GM12878 (cell line): ENCODE measurements around the gene OFD1. TPM values are rescaled to one million over a fixed set of nuclear protein-coding genes. Genes with fewer than 3 reads are reported as not detected.

Source experiments
- ATF7 ChIP-seq: fragments of 450-650 bp; IDR thresholded peaks from 2 replicates; pipeline ENCODE4 v1.6.1; 2016; ENCODE audit warnings: low read depth, mild to moderate bottlenecking
- BCL3 ChIP-seq: IDR thresholded peaks from 2 replicates; pipeline ENCODE4 v1.6.1; 2011; ENCODE audit warnings: borderline replicate concordance, low read depth, mild to moderate bottlenecking, moderate library complexity, low read length; ENCODE audit not compliant: insufficient read depth, poor library complexity, severe bottlenecking
- BHLHE40 ChIP-seq, 2 experiments: fragments of 450-650 bp in 1 of 2; IDR thresholded peaks; 2 replicates each; pipeline ENCODE4 v1.6.1; 2011 to 2017; ENCODE audit warnings: low read depth in 2 of 2, borderline replicate concordance in 1 of 2, improper control_type of control experiment in 1 of 2, low read length in 1 of 2, mild to moderate bottlenecking in 1 of 2
- CEBPB ChIP-seq, 2 experiments: fragments of 150-350 bp in 1 of 2; IDR thresholded peaks; 2 replicates each; pipeline ENCODE4 v1.6.1; 2012 to 2014; ENCODE audit warnings: low read depth in 2 of 2, low read length in 2 of 2, borderline replicate concordance in 1 of 2, inconsistent platforms in 1 of 2
- EED ChIP-seq: sonication (generic); IDR thresholded peaks from 2 replicates; pipeline ENCODE4 v1.6.1; 2016; ENCODE audit warnings: antibody characterized with exemption, low read depth
- EGR1 ChIP-seq, 2 experiments: IDR thresholded peaks; 1 replicate in 1 of 2; 2 replicates in 1 of 2; pipeline ENCODE4 v1.6.1; 2011 to 2012; ENCODE audit warnings: low read depth in 2 of 2, low read length in 2 of 2, borderline replicate concordance in 1 of 2, mild to moderate bottlenecking in 1 of 2, moderate library complexity in 1 of 2
- ESRRA ChIP-seq: IDR thresholded peaks from 2 replicates; pipeline ENCODE4 v1.6.1; 2012; ENCODE audit warnings: mild to moderate bottlenecking, low read length, improper control_type of control experiment
- FOS ChIP-seq: IDR thresholded peaks from 3 replicates; pipeline ENCODE4 v1.6.1; 2011; ENCODE audit warnings: borderline replicate concordance; ENCODE audit not compliant: insufficient read length; ENCODE audit errors: extremely low read depth
- HSF1 ChIP-seq: fragments of 150-350 bp; IDR thresholded peaks from 2 replicates; pipeline ENCODE4 v1.6.1; 2014; ENCODE audit warnings: mild to moderate bottlenecking, low read depth, low read length
- IKZF1 ChIP-seq: fragments of 450-650 bp; conservative IDR thresholded peaks from 2 replicates; pipeline ENCODE4 v1.6.1; 2017; ENCODE audit warnings: antibody characterized with exemption, mild to moderate bottlenecking
- IKZF2 ChIP-seq, 2 experiments: fragments of 450-650 bp; IDR thresholded peaks; 2 replicates each; pipeline ENCODE4 v1.6.1; 2017; ENCODE audit warnings: mild to moderate bottlenecking in 2 of 2, moderate library complexity in 2 of 2
- IRF3 ChIP-seq: fragments of 450-650 bp; IDR thresholded peaks from 2 replicates; pipeline ENCODE4 v1.6.1; 2014; ENCODE audit warnings: mild to moderate bottlenecking
- JUND ChIP-seq: IDR thresholded peaks from 2 replicates; pipeline ENCODE4 v1.6.1; 2012; ENCODE audit warnings: low read depth, mild to moderate bottlenecking, low read length, improper control_type of control experiment, moderate library complexity
- KLF5 ChIP-seq: fragments of 450-650 bp; IDR thresholded peaks from 2 replicates; pipeline ENCODE4 v1.6.1; 2014; ENCODE audit warnings: mild to moderate bottlenecking; ENCODE audit not compliant: partially characterized antibody
- NFXL1 ChIP-seq: fragments of 450-650 bp; IDR thresholded peaks from 2 replicates; pipeline ENCODE4 v1.6.1; 2017; ENCODE audit warnings: antibody characterized with exemption, mild to moderate bottlenecking, borderline replicate concordance
- POLR2AphosphoS5 ChIP-seq: IDR thresholded peaks from 2 replicates; pipeline ENCODE4 v1.6.1; 2011; ENCODE audit warnings: mild to moderate bottlenecking, low read length, inconsistent platforms
- RCOR1 ChIP-seq: conservative IDR thresholded peaks from 2 replicates; pipeline ENCODE4 v1.6.1; 2012; ENCODE audit warnings: low read depth, low read length, improper control_type of control experiment
- SIX5 ChIP-seq: IDR thresholded peaks from 2 replicates; pipeline ENCODE4 v1.6.1; 2011; ENCODE audit warnings: mild to moderate bottlenecking, low read depth, low read length, moderate library complexity; ENCODE audit not compliant: severe bottlenecking
- SMARCA5 ChIP-seq: fragments of 450-650 bp; IDR thresholded peaks from 2 replicates; pipeline ENCODE4 v1.6.1; 2017; ENCODE audit warnings: mild to moderate bottlenecking
- STAT1 ChIP-seq: fragments of 450-650 bp; conservative IDR thresholded peaks from 2 replicates; pipeline ENCODE4 v1.6.1; 2014; ENCODE audit warnings: antibody characterized with exemption, mild to moderate bottlenecking
- TCF3 ChIP-seq: IDR thresholded peaks from 2 replicates; pipeline ENCODE4 v1.6.1; 2012; ENCODE audit warnings: low read depth, mild to moderate bottlenecking, low read length, borderline replicate concordance; ENCODE audit not compliant: insufficient read depth
- ZNF622 ChIP-seq: fragments of 450-650 bp; IDR thresholded peaks from 2 replicates; pipeline ENCODE4 v1.6.1; 2017; ENCODE audit warnings: mild to moderate bottlenecking, inconsistent platforms
- polyA plus RNA-seq, 11 experiments: library from polyadenylated mRNA; depleted of rRNA in 4 of 11; unstranded in 6 of 11; stranded (reverse) in 5 of 11; fragments of >200 nt; fragmentation: Nextera tagmentation in 4 of 11; fragmentation: Illumina TruSeq in 1 of 11; extraction: Ambion mirVana in 4 of 11; extraction: Trizol in 1 of 11; gene quantifications; 1 replicate in 1 of 11; 2 replicates in 10 of 11; pipeline versions ENCODE4 v1.2.1 to v1.2.3, GENCODE V29; 2011 to 2016; ENCODE audit warnings: inconsistent platforms in 2 of 11, missing spikeins in 2 of 11, low read depth in 1 of 11
- total RNA-seq, 4 experiments: library from RNA; depleted of rRNA in 3 of 4; stranded (reverse); fragments of >200 nt in 3 of 4; fragmentation: Illumina TruSeq in 1 of 4; extraction: Trizol in 1 of 4; gene quantifications; 2 replicates each; pipeline versions ENCODE4 v1.2.1 to v1.2.3, GENCODE V29; 2013 to 2021
- TF ChIP-seq, protein P1 (sequence below): fragments of 450-650 bp; formaldehyde crosslinking; IDR thresholded peaks from 2 replicates; pipeline ENCODE4 v1.4.0; 2022; ENCODE audit warnings: mild to moderate bottlenecking, moderate library complexity

OFD1 gene
- total and polyA plus RNA-seq, 10 of the 15 experiments (the other 5 are each of a cell fraction or from before 2014, with no cell fraction given): 22.4 to 77.2 (median 34.1) TPM

DNA sequence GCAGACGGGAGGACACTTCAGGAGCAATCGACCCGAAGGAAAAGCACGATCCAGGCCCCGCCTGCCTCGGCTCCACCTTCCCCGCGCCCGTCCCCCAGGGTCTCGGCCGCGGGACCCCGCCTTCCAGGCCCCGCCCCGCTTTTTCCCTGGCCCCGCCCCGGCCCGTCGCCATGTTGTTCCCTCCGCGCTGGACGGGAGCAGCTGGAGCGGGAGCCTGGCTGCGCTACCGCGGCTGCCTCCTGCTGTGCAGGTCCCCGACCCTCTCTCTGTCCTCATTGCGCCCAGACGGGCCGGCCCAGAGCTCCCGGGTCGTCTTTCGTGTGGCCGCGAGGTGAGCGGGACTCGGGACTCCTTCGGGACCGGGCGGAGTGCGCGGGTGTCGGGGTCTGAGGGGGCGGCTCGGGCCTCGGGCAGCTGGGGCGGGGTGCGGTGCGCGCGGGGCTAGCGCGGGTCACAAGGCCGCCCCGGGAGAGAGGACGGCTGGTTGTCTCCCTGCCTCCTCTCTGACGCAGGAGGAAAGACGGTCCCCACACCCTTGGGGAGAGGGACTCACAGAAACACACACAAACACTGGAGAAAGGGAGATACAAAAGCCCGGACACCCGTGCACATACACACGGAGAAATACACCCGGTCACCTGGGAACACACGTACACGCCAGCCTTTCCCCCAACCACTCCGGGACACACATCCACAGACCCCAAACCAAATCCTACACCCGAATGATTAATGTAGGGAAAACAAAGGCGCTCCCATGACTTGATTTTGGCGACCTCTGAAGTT is 45.4 kb upstream of the OFD1 start, which contains the start of gene RAB9A (continued):
- no peak for TF ChIP-seq HSF1
- no peak for TF ChIP-seq KLF5
- TF ChIP-seq RCOR1: no peak
- TF ChIP-seq EED: no peak
- no peak for TF ChIP-seq FOS
- TF ChIP-seq POLR2AphosphoS5: peak; percentile 60
- peak; percentile 71 to 77 for TF ChIP-seq IKZF2 (IDR thresholded peaks at IDR 0.05)
- no peak for TF ChIP-seq NFXL1
- TF ChIP-seq STAT1: no peak
- peak; percentile 87 for TF ChIP-seq IKZF1
- TF ChIP-seq, protein P1, sequence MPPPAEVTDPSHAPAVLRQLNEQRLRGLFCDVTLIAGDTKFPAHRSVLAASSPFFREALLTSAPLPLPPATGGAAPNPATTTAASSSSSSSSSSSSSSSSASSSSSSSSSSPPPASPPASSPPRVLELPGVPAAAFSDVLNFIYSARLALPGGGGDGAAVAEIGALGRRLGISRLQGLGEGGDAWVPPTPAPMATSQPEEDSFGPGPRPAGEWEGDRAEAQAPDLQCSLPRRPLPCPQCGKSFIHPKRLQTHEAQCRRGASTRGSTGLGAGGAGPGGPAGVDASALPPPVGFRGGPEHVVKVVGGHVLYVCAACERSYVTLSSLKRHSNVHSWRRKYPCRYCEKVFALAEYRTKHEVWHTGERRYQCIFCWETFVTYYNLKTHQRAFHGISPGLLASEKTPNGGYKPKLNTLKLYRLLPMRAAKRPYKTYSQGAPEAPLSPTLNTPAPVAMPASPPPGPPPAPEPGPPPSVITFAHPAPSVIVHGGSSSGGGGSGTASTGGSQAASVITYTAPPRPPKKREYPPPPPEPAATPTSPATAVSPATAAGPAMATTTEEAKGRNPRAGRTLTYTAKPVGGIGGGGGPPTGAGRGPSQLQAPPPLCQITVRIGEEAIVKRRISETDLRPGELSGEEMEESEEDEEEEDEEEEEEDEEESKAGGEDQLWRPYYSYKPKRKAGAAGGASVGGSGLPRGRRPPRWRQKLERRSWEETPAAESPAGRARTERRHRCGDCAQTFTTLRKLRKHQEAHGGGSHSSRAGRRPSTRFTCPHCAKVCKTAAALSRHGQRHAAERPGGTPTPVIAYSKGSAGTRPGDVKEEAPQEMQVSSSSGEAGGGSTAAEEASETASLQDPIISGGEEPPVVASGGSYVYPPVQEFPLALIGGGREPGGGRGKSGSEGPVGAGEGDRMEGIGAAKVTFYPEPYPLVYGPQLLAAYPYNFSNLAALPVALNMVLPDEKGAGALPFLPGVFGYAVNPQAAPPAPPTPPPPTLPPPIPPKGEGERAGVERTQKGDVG (CRISPR knock-in tag): no peak
- no peak for TF ChIP-seq TCF3
- TF ChIP-seq BCL3: no peak
- no peak for TF ChIP-seq IRF3
- no peak for TF ChIP-seq ZNF622
- TF ChIP-seq JUND: no peak
- TF ChIP-seq SIX5: no peak
- TF ChIP-seq SMARCA5: 0 out of 2 replicates have a peak, but pooled peaks have one; percentile 13
- TF ChIP-seq ATF7: no peak
- no peak; a peak in 1 of 4 replicates for TF ChIP-seq BHLHE40 (IDR thresholded peaks at IDR 0.05; ENCODE audit: borderline replicate concordance in 1 of 2, low read depth in 2 of 2, low read length in 1 of 2)
- no peak for TF ChIP-seq CEBPB (IDR thresholded peaks at IDR 0.05; ENCODE audit: borderline replicate concordance in 1 of 2, low read depth in 2 of 2, low read length in 2 of 2)
- peak in 1 of 2 experiments; percentile 42; a peak in 1 of 3 replicates for TF ChIP-seq EGR1 (IDR thresholded peaks at IDR 0.05; ENCODE audit: borderline replicate concordance in 1 of 2, low read depth in 2 of 2, low read length in 2 of 2)
- no peak for TF ChIP-seq ESRRA
